DND-41 (cell line): Measurements from ENCODE around the gene KCNS1.

Source experiments
- EZH2 ChIP-seq: IDR thresholded peaks from 3 replicates; pipeline ENCODE4 v1.6.1; 2012; ENCODE audit warnings: borderline replicate concordance, low read depth, mild to moderate bottlenecking, moderate library complexity, low read length, inconsistent platforms; ENCODE audit not compliant: severe bottlenecking
- TF ChIP-seq, protein P1 (sequence below): IDR thresholded peaks from 2 replicates; pipeline ENCODE4 v1.5.1; 2012; ENCODE audit warnings: borderline replicate concordance, low read length, moderate library complexity, mild to moderate bottlenecking; ENCODE audit not compliant: poor library complexity, severe bottlenecking; ENCODE audit errors: extremely low read depth

GRCh38 chr20:45073221-45073620, 27.7 kb downstream of the KCNS1 start:
- TF ChIP-seq, protein P1, sequence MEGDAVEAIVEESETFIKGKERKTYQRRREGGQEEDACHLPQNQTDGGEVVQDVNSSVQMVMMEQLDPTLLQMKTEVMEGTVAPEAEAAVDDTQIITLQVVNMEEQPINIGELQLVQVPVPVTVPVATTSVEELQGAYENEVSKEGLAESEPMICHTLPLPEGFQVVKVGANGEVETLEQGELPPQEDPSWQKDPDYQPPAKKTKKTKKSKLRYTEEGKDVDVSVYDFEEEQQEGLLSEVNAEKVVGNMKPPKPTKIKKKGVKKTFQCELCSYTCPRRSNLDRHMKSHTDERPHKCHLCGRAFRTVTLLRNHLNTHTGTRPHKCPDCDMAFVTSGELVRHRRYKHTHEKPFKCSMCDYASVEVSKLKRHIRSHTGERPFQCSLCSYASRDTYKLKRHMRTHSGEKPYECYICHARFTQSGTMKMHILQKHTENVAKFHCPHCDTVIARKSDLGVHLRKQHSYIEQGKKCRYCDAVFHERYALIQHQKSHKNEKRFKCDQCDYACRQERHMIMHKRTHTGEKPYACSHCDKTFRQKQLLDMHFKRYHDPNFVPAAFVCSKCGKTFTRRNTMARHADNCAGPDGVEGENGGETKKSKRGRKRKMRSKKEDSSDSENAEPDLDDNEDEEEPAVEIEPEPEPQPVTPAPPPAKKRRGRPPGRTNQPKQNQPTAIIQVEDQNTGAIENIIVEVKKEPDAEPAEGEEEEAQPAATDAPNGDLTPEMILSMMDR = no peak
- no peak for TF ChIP-seq EZH2
